BLaER1 treated with 17β-estradiol and CSF1 and Interleukin-3, amounts not matched to agents 10 nM and 100 nM (cell line): ENCODE data around the gene IGF2BP1.
A peak's percentile ranks its signal among the peaks of the same experiment; 100 is the strongest.
"Not testable (repeated sequence)": the region's sequence is repeated elsewhere in the genome, so short reads cannot be mapped to it uniquely, and the experiment has no call there.

Experiments
- H3K27ac ChIP-seq, 11 experiments: shearing (Covaris generic); formaldehyde crosslinking; 2 replicates each; pipeline ENCODE4 v1.8.1; 2022
- H3K27me3 ChIP-seq, 11 experiments: shearing (Covaris generic); formaldehyde crosslinking; 2 replicates each; pipeline ENCODE4 v1.8.1; 2022
- H3K36me3 ChIP-seq, 11 experiments: shearing (Covaris generic); formaldehyde crosslinking; 2 replicates each; pipeline ENCODE4 v1.8.1; 2022
- H3K4me1 ChIP-seq, 10 experiments: shearing (Covaris generic); formaldehyde crosslinking; 2 replicates each; pipeline ENCODE4 v1.8.1; 2022
- H3K4me2 ChIP-seq, 11 experiments: shearing (Covaris generic); formaldehyde crosslinking; 2 replicates each; pipeline ENCODE4 v1.8.1; 2022
- H3K4me3 ChIP-seq, 10 experiments: shearing (Covaris generic); formaldehyde crosslinking; 2 replicates each; pipeline ENCODE4 v1.8.1; 2022
- H3K9ac ChIP-seq, 11 experiments: shearing (Covaris generic); formaldehyde crosslinking; 2 replicates each; pipeline ENCODE4 v1.8.1; 2022
- H3K9me3 ChIP-seq, 11 experiments: shearing (Covaris generic); formaldehyde crosslinking; replicated peaks in 1 of 11; 2 replicates each; pipeline ENCODE4 v1.8.1; 2022
- H4K20me1 ChIP-seq, 11 experiments: shearing (Covaris generic); formaldehyde crosslinking; 2 replicates each; pipeline ENCODE4 v1.8.1; 2022
- Cebpa-rat ChIP-seq, 11 experiments: shearing (Covaris generic); IDR thresholded peaks; 2 replicates each; pipeline ENCODE4 v1.8.1; 2022

IGF2BP1 gene

DNA sequence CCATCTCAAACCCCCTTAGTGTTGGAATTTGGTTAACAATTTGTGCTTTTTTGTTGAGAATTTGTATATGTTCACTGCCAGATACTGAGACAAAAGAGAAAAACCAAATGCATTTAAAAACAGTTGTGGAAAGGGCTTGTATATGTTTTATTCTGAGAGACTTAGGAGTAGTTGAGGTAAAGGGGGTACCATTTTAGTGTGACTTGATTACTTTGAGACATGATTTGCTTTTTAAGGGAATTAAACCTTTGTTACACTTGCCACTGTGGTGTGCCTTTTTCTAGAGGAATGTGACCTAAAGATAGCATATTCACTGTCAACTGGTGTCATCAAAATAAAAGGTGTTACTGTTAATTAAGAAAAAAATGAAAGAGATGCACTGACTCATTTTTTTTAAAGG lies 4.5 kb downstream of the IGF2BP1 start:
- Histone ChIP-seq H3K9me3 (no peaks in the 10 kb centered on the region), H3K4me1 (peaks cover 0 to 6% (median 0%) of the 10 kb centered on the region in 10 experiments; a peak in 4 of 20 replicates), H3K36me3 (no peaks in the 10 kb centered on the region), H4K20me1 (peaks cover 0 to 81% (median 47%) of the 10 kb centered on the region in 11 experiments; a peak in 19 of 22 replicates), H3K4me3 (no peak overlapping the region), H3K9ac (no peak overlapping the region), H3K4me2 (no peak overlapping the region), H3K27me3 (peaks cover 100% of the 10 kb centered on the region in 11 experiments), H3K27ac (no peak overlapping the region)
- TF ChIP-seq Cebpa-rat (IDR thresholded peaks at IDR 0.05) = no peak

- no peak for TF ChIP-seq Cebpa-rat (IDR thresholded peaks at IDR 0.05)
- H3K4me3 ChIP-seq = no peak overlapping the region
- H4K20me1 ChIP-seq = peaks cover 0 to 81% (median 47%) of the 10 kb centered on the region in 11 experiments; a peak in 19 of 22 replicates
- peaks cover 0 to 9% (median 0%) of the 10 kb centered on the region in 10 experiments; a peak in 4 of 20 replicates for H3K4me1 ChIP-seq
- H3K4me2 ChIP-seq = no peak overlapping the region
- no peak overlapping the region for H3K9ac ChIP-seq
- H3K9me3 ChIP-seq = no peaks in the 10 kb centered on the region
- H3K27ac ChIP-seq = no peak overlapping the region
- H3K36me3 ChIP-seq = no peaks in the 10 kb centered on the region
- H3K27me3 ChIP-seq = peaks cover 100% of the 10 kb centered on the region in 11 experiments
Observed at GRCh38 chr17:49002331-49002730, 5.1 kb downstream of the IGF2BP1 start.

DNA sequence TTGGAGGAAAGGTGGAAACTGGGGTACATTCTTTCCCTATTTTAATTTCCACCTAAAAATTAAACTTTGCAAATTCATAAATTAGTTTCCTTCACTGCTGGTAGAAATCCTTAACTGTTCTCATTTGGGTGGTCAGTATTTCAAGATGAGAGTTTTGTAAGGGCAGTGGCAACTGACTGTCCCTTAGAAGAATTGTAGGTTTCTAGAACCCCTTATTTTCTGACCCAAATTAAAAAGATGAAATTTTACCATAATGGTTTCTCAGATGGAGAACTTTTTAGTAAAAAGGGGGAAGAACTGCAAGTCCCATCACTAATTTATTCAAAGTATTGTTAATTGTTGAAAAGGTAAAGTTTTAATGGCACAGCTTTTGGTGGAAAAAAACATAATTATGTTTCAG lies 5.6 kb downstream of the IGF2BP1 start:
- H3K27ac ChIP-seq = no peak overlapping the region
- H3K36me3 ChIP-seq = no peaks in the 10 kb centered on the region
- no peak for TF ChIP-seq Cebpa-rat (IDR thresholded peaks at IDR 0.05)
- no peak overlapping the region for H3K4me3 ChIP-seq
- H3K4me2 ChIP-seq = no peak overlapping the region
- peaks cover 100% of the 10 kb centered on the region in 11 experiments for H3K27me3 ChIP-seq
- no peak overlapping the region for H3K9ac ChIP-seq
- peaks cover 0 to 77% (median 46%) of the 10 kb centered on the region in 11 experiments; a peak in 17 of 22 replicates for H4K20me1 ChIP-seq
- H3K9me3 ChIP-seq = no peaks in the 10 kb centered on the region
- H3K4me1 ChIP-seq = peaks cover 0 to 9% (median 0%) of the 10 kb centered on the region in 10 experiments; a peak in 4 of 20 replicates

DNA sequence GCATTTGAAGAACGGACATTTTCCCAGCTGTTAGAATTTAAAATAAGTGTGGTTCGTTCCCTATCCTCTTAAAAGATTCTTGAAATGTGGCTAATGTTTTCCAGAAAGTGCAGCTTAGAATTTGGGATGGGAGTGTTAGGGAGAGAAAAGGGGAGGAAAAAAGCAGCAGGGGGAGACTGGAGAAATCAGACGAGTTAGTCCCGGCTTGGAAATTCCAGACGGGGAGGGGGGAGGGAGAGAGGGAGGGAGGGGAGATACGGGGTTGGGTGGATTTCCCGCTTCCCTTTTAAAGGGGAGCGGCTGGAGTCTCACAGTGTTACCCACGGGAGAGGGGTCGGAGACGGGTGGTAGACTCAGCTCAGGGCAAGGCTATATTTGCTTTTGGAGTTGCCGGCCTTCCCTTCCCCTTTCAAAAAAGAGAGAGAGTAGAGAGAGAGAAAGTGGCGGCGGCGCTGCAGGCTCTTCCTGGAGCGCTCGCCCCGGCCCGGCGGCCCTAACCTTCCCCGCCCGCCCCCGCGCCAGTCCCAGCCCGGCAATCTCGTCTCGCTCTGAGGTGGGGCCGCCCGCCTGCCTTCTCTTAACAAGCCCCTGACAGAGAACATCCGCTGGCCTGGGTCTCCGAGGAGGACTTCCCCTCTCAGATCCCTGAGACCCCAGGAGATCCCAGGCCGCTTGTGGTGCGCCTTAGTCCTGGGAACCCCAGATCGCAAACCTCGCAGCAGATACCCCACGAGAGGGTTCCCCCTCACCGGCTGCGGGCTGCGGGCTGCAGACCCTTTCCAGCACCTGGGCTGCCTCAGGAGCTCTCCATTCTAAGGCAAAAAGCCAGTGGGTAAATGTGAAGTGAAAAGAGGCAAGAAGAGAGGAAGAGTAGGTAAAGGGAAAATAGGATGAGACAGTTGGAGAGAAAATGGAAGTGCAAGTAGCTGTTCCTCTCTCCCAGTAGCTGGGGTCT lies 6.6 kb downstream of the IGF2BP1 start:
- Histone ChIP-seq H3K36me3 (no peaks in the 10 kb centered on the region), H3K9ac (no peak overlapping the region)

GRCh38 chr17:49005140-49005539 lies 8.0 kb downstream of the IGF2BP1 start:
- Histone ChIP-seq H3K9ac (no peak overlapping the region), H3K9me3 (no peaks in the 10 kb centered on the region), H4K20me1 (peaks cover 0 to 56% (median 25%) of the 10 kb centered on the region in 11 experiments; a peak in 14 of 22 replicates), H3K36me3 (no peaks in the 10 kb centered on the region), H3K4me1 (peaks cover 0 to 9% (median 0%) of the 10 kb centered on the region in 10 experiments; a peak in 3 of 20 replicates), H3K27me3 (peaks cover 98 to 100% (median 100%) of the 10 kb centered on the region in 11 experiments), H3K27ac (no peak overlapping the region), H3K4me2 (no peak overlapping the region), H3K4me3 (no peak overlapping the region)
- TF ChIP-seq Cebpa-rat (IDR thresholded peaks at IDR 0.05) = no peak

More for the DNA sequence above, 6.6 kb downstream of the IGF2BP1 start:
- H3K27ac ChIP-seq = no peak overlapping the region
- H3K4me1 ChIP-seq = peaks cover 0 to 9% (median 0%) of the 10 kb centered on the region in 10 experiments; a peak in 3 of 20 replicates
- H3K27me3 ChIP-seq = peaks cover 100% of the 10 kb centered on the region in 11 experiments
- H4K20me1 ChIP-seq = peaks cover 0 to 66% (median 35%) of the 10 kb centered on the region in 11 experiments; a peak in 15 of 22 replicates
- H3K4me3 ChIP-seq = no peak overlapping the region
- H3K4me2 ChIP-seq = peak overlapping the region in 1 of 11 experiments; percentile 11; a peak in 1 of 22 replicates
- H3K9me3 ChIP-seq = no peaks in the 10 kb centered on the region
- TF ChIP-seq Cebpa-rat (IDR thresholded peaks at IDR 0.05) = no peak

DNA sequence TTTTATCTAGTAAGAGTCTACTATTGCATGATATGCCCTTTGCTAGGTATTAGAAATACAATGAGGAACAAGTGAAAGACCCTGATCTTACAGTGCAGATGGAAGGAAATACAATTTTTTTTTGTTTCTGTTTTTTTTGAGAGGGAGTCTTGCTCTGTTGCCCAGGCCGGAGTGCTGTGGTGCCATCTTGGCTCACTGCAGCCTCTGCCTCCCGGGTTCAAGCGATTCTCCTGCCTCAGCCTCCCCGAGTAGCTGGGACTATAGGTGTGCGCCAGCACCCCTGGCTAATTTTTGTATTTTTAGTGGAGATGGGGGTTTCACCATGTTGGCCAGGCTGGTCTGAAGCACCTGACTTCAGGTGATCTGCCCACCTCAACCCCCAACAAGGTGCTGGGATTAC lies 11.7 kb downstream of the IGF2BP1 start:
- H3K4me1 ChIP-seq, H3K9ac ChIP-seq, H3K27ac ChIP-seq, H3K36me3 ChIP-seq, H3K9me3 ChIP-seq, H3K4me2 ChIP-seq, H3K4me3 ChIP-seq: not testable (repeated sequence)
- H3K27me3 ChIP-seq = peaks cover 98 to 100% (median 100%) of the 10 kb centered on the region in 11 experiments
- peaks cover 0 to 33% (median 21%) of the 10 kb centered on the region in 11 experiments; a peak in 13 of 22 replicates for H4K20me1 ChIP-seq

DNA sequence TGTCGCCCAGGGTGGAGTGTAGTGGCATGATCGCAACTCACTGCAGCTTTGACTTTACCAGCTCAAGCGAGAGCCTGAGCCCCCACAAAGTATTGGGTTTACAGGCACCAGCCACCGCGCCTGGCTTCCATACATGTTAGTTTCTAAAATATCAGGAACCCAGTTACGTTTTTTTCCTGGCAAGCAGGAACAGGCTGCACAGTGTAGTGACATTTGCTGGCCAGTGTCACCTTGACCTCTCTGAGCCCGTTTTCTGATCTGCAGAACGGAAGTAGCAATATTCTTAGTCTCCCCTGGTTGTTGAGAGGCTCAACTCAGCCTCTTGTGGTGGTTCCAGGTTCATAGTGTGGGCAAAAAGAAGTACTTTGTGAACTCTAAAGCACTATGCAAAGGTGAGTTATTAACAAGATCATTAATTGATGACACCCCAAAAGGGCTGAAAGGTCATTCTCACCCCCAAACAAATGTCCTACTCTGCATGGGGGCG lies 15.6 kb downstream of the IGF2BP1 start:
- no peak for TF ChIP-seq Cebpa-rat (IDR thresholded peaks at IDR 0.05)
- no peaks in the 10 kb centered on the region for H3K36me3 ChIP-seq
- no peak overlapping the region for H3K27ac ChIP-seq
- peaks cover 0 to 24% (median 10%) of the 10 kb centered on the region in 11 experiments; a peak in 8 of 22 replicates for H4K20me1 ChIP-seq
- no peak overlapping the region for H3K9ac ChIP-seq
- H3K4me3 ChIP-seq = no peak overlapping the region
- no peaks in the 10 kb centered on the region for H3K9me3 ChIP-seq
- peaks cover 85 to 99% (median 93%) of the 10 kb centered on the region in 11 experiments for H3K27me3 ChIP-seq
- H3K4me1 ChIP-seq = peaks cover 0 to 4% (median 0%) of the 10 kb centered on the region in 10 experiments; a peak in 2 of 20 replicates
- no peak overlapping the region for H3K4me2 ChIP-seq

DNA sequence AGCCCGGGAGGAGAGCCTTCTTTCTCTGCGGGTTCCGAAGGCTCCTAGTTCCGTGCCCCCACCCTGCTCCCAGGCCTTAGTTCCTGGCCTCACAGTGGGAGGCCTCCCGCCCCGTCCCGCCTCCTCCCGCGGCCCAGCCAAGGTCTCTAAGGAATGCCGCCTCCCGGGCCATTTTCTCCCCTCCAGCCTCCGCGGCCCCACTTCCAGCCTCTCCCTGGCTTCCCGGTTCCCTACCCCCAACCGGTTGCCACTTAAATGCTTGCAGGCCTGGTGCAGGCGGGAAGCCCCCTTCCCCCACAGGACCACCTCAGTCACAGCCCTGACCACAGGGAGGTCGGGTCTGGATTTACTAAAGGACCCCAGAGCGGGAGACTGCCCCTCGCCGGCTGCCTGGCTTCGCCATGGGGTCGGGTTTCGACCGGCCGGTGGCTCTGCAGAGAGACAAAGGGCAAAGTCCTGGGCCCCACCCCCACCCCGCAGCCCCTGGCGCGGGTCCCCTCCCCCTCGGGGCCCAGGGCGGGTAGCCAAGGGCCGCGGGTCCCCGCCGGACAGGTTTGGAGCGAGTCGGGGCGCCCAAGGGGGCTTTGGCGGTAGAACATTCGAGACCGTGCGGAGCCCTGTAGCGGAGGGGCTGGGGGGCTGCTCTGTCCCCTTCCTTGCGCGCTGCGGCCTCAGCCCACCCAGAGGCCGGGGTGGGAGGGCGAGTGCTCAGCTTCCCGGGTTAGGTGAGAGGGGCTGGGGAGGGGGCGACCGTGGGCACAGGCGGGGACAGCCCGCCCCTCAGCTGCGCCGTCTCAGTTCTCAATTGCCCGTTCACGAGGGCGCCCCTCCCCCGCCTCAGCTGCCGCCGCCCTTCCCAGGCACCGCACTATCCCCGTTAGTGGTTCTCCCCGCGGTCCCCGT lies 16.4 kb downstream of the IGF2BP1 start:
- Histone ChIP-seq H3K27ac (no peak overlapping the region), H4K20me1 (peaks cover 0 to 24% (median 10%) of the 10 kb centered on the region in 11 experiments; a peak in 8 of 22 replicates), H3K27me3 (peaks cover 81 to 97% (median 87%) of the 10 kb centered on the region in 11 experiments), H3K36me3 (no peaks in the 10 kb centered on the region), H3K4me2 (no peak overlapping the region), H3K4me3 (no peak overlapping the region), H3K9ac (no peak overlapping the region), H3K4me1 (peaks cover 0 to 4% (median 0%) of the 10 kb centered on the region in 10 experiments; a peak in 2 of 20 replicates), H3K9me3 (no peaks in the 10 kb centered on the region)
- no peak for TF ChIP-seq Cebpa-rat (IDR thresholded peaks at IDR 0.05)
